ENCODE results near the gene WNT3. TPM values are rescaled to one million over a fixed set of nuclear protein-coding genes. Genes with fewer than 3 reads are reported as not detected.

The WNT3 gene
- total RNA-seq, 1 donor: 1.1 TPM

- H3K4me2 ChIP-seq (ENCODE audit: insufficient read depth, low read length): no peak overlapping the region
- H3K4me1 ChIP-seq (ENCODE audit: insufficient read depth, low read length): peaks cover 13% of the 10 kb centered on the region
- H3K27ac ChIP-seq (ENCODE audit: low read depth, low read length): no peak overlapping the region
- DNase-seq (ENCODE audit: insufficient read length, low spot score, missing footprints): no peak
- H3K4me3 ChIP-seq (ENCODE audit: insufficient read depth, low read length): no peak overlapping the region
- no peaks in the 10 kb centered on the region for H3K79me2 ChIP-seq (ENCODE audit: insufficient read depth, low read length)
- no peaks in the 10 kb centered on the region for H3K9me3 ChIP-seq (ENCODE audit: low read depth, low read length)
- no peak overlapping the region for H2AFZ ChIP-seq (ENCODE audit: low read length)
- TF ChIP-seq, protein P1, sequence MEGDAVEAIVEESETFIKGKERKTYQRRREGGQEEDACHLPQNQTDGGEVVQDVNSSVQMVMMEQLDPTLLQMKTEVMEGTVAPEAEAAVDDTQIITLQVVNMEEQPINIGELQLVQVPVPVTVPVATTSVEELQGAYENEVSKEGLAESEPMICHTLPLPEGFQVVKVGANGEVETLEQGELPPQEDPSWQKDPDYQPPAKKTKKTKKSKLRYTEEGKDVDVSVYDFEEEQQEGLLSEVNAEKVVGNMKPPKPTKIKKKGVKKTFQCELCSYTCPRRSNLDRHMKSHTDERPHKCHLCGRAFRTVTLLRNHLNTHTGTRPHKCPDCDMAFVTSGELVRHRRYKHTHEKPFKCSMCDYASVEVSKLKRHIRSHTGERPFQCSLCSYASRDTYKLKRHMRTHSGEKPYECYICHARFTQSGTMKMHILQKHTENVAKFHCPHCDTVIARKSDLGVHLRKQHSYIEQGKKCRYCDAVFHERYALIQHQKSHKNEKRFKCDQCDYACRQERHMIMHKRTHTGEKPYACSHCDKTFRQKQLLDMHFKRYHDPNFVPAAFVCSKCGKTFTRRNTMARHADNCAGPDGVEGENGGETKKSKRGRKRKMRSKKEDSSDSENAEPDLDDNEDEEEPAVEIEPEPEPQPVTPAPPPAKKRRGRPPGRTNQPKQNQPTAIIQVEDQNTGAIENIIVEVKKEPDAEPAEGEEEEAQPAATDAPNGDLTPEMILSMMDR (IDR thresholded peaks at IDR 0.05; ENCODE audit: extremely low read depth, low read depth, low read length): no peak
- H3K36me3 ChIP-seq (ENCODE audit: insufficient read depth, low read length): peaks cover 5% of the 10 kb centered on the region
- H4K20me1 ChIP-seq (ENCODE audit: insufficient read depth, low read length): peaks cover 2% of the 10 kb centered on the region
- no peaks in the 10 kb centered on the region for H3K27me3 ChIP-seq (ENCODE audit: insufficient read depth, low read length)
Measured at GRCh38 chr17:46733837-46734475, 84.5 kb downstream of the WNT3 start.

DNA sequence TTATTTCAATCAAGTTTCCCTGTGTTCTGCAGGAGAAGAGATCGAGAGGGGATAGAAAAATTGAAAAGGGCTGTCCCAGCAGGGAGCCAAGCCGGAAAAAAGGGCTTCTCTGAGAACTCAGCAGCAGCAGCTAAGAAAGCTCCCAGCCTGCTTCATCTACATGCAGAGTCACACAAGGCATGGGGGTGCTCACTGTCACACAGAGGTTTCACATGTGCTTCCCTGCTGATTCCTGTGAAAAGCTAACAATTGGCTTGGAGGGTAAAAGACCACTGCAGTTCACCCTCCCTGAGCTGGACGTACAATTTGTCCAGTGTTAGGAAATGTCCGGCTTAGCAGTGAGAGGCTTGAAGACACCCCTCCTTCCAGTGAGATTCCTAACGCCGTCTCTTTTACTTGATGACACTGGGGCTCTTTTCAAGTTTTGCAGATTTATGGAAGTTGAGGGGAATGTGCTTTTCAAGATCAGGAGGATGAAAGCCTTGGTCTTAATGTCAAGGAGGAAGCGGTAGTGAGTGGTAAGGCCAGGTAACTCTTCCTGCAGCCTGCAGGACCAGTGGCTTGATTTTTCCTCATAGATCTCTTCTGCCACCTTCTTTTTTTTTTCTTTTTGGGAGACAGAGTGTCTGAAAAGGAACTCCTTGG is 85.6 kb downstream of the WNT3 start:
- Histone ChIP-seq H3K27ac (ENCODE audit: low read depth, low read length) (no peak overlapping the region), H2AFZ (ENCODE audit: low read length) (no peak overlapping the region), H3K27me3 (ENCODE audit: insufficient read depth, low read length) (no peaks in the 10 kb centered on the region), H3K9me3 (ENCODE audit: low read depth, low read length) (no peaks in the 10 kb centered on the region), H3K79me2 (ENCODE audit: insufficient read depth, low read length) (no peaks in the 10 kb centered on the region), H3K4me1 (ENCODE audit: insufficient read depth, low read length) (peaks cover 17% of the 10 kb centered on the region), H4K20me1 (ENCODE audit: insufficient read depth, low read length) (peaks cover 2% of the 10 kb centered on the region), H3K36me3 (ENCODE audit: insufficient read depth, low read length) (peaks cover 5% of the 10 kb centered on the region), H3K4me2 (ENCODE audit: insufficient read depth, low read length) (no peak overlapping the region), H3K4me3 (ENCODE audit: insufficient read depth, low read length) (no peak overlapping the region)
- TF ChIP-seq, protein P1 (IDR thresholded peaks at IDR 0.05; ENCODE audit: extremely low read depth, low read depth, low read length): no peak
- DNase-seq (ENCODE audit: insufficient read length, low spot score, missing footprints): no peak

DNA sequence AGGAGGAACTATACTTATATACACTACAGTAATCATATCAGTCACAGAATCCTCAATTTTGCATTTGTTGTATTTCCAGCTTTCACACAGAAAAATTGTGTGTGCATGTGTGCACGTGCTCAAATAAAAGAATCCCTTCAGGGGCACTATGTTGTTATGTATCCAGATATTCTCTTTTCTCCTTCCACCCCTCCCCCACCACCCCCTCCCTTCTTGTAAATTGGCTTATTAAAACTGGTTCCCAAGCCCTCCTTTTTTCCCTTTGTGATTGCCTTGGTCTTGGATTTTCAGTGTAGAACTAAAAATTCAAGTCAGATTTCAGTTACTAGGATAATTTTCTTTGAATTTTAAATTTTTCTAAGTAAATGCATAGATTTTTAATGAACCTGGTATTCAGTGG is 86.3 kb downstream of the WNT3 start:
- H3K27me3 ChIP-seq (ENCODE audit: insufficient read depth, low read length): no peaks in the 10 kb centered on the region
- no peak overlapping the region for H3K4me2 ChIP-seq (ENCODE audit: insufficient read depth, low read length)
- H3K4me1 ChIP-seq (ENCODE audit: insufficient read depth, low read length): peaks cover 22% of the 10 kb centered on the region
- TF ChIP-seq, protein P1 (IDR thresholded peaks at IDR 0.05; ENCODE audit: extremely low read depth, low read depth, low read length): no peak
- no peak overlapping the region for H2AFZ ChIP-seq (ENCODE audit: low read length)
- H3K36me3 ChIP-seq (ENCODE audit: insufficient read depth, low read length): peaks cover 5% of the 10 kb centered on the region
- DNase-seq (ENCODE audit: insufficient read length, low spot score, missing footprints): no peak
- no peak overlapping the region for H3K4me3 ChIP-seq (ENCODE audit: insufficient read depth, low read length)
- H4K20me1 ChIP-seq (ENCODE audit: insufficient read depth, low read length): peaks cover 2% of the 10 kb centered on the region
- H3K79me2 ChIP-seq (ENCODE audit: insufficient read depth, low read length): no peaks in the 10 kb centered on the region
- H3K27ac ChIP-seq (ENCODE audit: low read depth, low read length): no peak overlapping the region
- no peaks in the 10 kb centered on the region for H3K9me3 ChIP-seq (ENCODE audit: low read depth, low read length)

DNA sequence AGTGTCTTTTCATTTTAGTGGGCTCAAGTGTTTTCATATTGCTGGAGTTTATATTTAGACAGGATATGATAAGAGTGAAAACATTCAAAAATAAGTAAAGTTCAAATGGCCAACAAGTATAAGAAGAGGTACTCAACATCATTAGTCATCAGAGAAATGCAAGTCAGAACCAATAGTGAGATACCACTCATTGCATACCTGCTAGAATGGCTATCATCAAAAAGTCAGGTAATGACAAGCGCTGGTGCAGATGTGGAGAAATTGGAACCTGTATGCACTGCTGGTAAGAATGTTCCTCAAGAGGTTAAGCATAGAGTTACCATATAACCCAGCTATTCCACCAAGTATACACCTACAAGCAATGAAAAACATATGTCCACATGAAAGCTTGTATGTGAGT is 87.8 kb downstream of the WNT3 start:
- peaks cover 5% of the 10 kb centered on the region for H3K36me3 ChIP-seq (ENCODE audit: insufficient read depth, low read length)
- H3K4me1 ChIP-seq (ENCODE audit: insufficient read depth, low read length): peaks cover 35% of the 10 kb centered on the region
- no peak overlapping the region for H2AFZ ChIP-seq (ENCODE audit: low read length)
- no peaks in the 10 kb centered on the region for H3K9me3 ChIP-seq (ENCODE audit: low read depth, low read length)
- H3K27me3 ChIP-seq (ENCODE audit: insufficient read depth, low read length): no peaks in the 10 kb centered on the region
- DNase-seq (ENCODE audit: insufficient read length, low spot score, missing footprints): no peak
- no peak overlapping the region for H3K27ac ChIP-seq (ENCODE audit: low read depth, low read length)
- no peak overlapping the region for H3K4me2 ChIP-seq (ENCODE audit: insufficient read depth, low read length)
- H3K79me2 ChIP-seq (ENCODE audit: insufficient read depth, low read length): no peaks in the 10 kb centered on the region
- no peak overlapping the region for H3K4me3 ChIP-seq (ENCODE audit: insufficient read depth, low read length)
- H4K20me1 ChIP-seq (ENCODE audit: insufficient read depth, low read length): peaks cover 2% of the 10 kb centered on the region
- TF ChIP-seq, protein P1 (IDR thresholded peaks at IDR 0.05; ENCODE audit: extremely low read depth, low read depth, low read length): no peak

Data from osteoblast (primary cell).